Neural cell (in vitro differentiated cells): ENCODE data around the gene ADAMTS2.

Source experiments
- EP300 ChIP-seq: fragments of 450-650 bp; conservative IDR thresholded peaks from 2 replicates; pipeline ENCODE4 v1.6.1; 2014; ENCODE audit warnings: antibody characterized with exemption, mild to moderate bottlenecking, moderate library complexity; ENCODE audit not compliant: poor library complexity, severe bottlenecking
- EZH2 ChIP-seq: fragments of 200-600, 300-800 bp; shearing (Covaris generic), sonication (generic); IDR thresholded peaks from 2 replicates; pipeline ENCODE4 v1.6.1; 2014; ENCODE audit warnings: antibody characterized with exemption, low read length, borderline replicate concordance, mild to moderate bottlenecking; ENCODE audit not compliant: insufficient read depth, poor library complexity, severe bottlenecking
- REST ChIP-seq: IDR thresholded peaks from 2 replicates; pipeline ENCODE4 v1.6.1; 2012; ENCODE audit warnings: borderline replicate concordance
- TF ChIP-seq, protein P1 (sequence below): fragments of 450-650 bp; IDR thresholded peaks from 2 replicates; pipeline ENCODE4 v1.5.1; 2014; ENCODE audit warnings: antibody characterized with exemption, mild to moderate bottlenecking, moderate library complexity; ENCODE audit not compliant: poor library complexity, severe bottlenecking

GRCh38 chr5:179214678-179215077 is 130.6 kb downstream of the ADAMTS2 start:
- TF ChIP-seq, protein P1, sequence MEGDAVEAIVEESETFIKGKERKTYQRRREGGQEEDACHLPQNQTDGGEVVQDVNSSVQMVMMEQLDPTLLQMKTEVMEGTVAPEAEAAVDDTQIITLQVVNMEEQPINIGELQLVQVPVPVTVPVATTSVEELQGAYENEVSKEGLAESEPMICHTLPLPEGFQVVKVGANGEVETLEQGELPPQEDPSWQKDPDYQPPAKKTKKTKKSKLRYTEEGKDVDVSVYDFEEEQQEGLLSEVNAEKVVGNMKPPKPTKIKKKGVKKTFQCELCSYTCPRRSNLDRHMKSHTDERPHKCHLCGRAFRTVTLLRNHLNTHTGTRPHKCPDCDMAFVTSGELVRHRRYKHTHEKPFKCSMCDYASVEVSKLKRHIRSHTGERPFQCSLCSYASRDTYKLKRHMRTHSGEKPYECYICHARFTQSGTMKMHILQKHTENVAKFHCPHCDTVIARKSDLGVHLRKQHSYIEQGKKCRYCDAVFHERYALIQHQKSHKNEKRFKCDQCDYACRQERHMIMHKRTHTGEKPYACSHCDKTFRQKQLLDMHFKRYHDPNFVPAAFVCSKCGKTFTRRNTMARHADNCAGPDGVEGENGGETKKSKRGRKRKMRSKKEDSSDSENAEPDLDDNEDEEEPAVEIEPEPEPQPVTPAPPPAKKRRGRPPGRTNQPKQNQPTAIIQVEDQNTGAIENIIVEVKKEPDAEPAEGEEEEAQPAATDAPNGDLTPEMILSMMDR = no peak
- TF ChIP-seq EZH2 (no peak), EP300 (no peak), REST (no peak)
